Measurements from ENCODE around the gene LMOD2.

DNA sequence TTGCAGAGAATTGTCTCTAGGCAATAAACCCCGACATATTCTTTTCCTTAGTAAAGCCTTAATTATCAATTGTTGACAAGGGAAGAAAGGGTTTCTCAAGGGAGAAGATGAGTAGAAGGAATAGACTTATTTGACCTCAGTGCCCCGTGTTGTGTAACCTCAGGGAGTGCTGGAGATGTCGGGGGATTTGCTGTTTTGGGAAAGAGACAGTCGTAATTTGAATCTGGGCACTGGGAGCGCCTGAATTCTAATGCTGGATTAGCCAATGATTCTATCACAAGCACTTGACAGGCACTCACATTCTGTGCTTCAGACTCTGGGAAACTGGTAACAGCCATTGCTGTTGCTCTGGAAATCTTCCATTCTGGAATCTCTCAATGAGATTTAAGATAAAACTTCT lies 13.8 kb upstream of the LMOD2 start:
- TF ChIP-seq EZH2 (IDR thresholded peaks at IDR 0.05; ENCODE audit: borderline replicate concordance, control insufficient read depth, low read depth, low read length) (no peak), POLR2AphosphoS2 (IDR thresholded peaks at IDR 0.05; ENCODE audit: low read depth, low read length) (no peak), PML (IDR thresholded peaks at IDR 0.05; ENCODE audit: low read length) (no peak), POLR2A (IDR thresholded peaks at IDR 0.05; ENCODE audit: low read depth, low read length) (no peak)
- TF ChIP-seq, protein P1, sequence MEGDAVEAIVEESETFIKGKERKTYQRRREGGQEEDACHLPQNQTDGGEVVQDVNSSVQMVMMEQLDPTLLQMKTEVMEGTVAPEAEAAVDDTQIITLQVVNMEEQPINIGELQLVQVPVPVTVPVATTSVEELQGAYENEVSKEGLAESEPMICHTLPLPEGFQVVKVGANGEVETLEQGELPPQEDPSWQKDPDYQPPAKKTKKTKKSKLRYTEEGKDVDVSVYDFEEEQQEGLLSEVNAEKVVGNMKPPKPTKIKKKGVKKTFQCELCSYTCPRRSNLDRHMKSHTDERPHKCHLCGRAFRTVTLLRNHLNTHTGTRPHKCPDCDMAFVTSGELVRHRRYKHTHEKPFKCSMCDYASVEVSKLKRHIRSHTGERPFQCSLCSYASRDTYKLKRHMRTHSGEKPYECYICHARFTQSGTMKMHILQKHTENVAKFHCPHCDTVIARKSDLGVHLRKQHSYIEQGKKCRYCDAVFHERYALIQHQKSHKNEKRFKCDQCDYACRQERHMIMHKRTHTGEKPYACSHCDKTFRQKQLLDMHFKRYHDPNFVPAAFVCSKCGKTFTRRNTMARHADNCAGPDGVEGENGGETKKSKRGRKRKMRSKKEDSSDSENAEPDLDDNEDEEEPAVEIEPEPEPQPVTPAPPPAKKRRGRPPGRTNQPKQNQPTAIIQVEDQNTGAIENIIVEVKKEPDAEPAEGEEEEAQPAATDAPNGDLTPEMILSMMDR (IDR thresholded peaks at IDR 0.05 in 2 of 3, conservative IDR thresholded peaks at IDR 0.05 in 1 of 3; ENCODE audit: control insufficient read depth in 2 of 3, extremely low read depth in 1 of 3, insufficient read depth in 1 of 3, low read depth in 3 of 3, low read length in 3 of 3): no peak
- TF ChIP-seq, protein P2, sequence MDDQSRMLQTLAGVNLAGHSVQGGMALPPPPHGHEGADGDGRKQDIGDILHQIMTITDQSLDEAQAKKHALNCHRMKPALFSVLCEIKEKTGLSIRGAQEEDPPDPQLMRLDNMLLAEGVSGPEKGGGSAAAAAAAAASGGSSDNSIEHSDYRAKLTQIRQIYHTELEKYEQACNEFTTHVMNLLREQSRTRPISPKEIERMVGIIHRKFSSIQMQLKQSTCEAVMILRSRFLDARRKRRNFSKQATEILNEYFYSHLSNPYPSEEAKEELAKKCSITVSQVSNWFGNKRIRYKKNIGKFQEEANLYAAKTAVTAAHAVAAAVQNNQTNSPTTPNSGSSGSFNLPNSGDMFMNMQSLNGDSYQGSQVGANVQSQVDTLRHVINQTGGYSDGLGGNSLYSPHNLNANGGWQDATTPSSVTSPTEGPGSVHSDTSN (IDR thresholded peaks at IDR 0.05; ENCODE audit: insufficient replicate concordance, low read depth, low read length): no peak

Measured in GM12878 (cell line).